Measurements from ENCODE around the gene RILPL2. TPM values are rescaled to one million over a fixed set of nuclear protein-coding genes. Genes with fewer than 3 reads are reported as not detected.
A peak's percentile ranks its signal among the peaks of the same experiment; 100 is the strongest.

Gene RILPL2
- total and polyA plus RNA-seq, 9 of the 15 experiments (the other 6 are each of a cell fraction or from before 2014, with no cell fraction given): 0.61 to 5.8 (median 4.3) TPM

DNA sequence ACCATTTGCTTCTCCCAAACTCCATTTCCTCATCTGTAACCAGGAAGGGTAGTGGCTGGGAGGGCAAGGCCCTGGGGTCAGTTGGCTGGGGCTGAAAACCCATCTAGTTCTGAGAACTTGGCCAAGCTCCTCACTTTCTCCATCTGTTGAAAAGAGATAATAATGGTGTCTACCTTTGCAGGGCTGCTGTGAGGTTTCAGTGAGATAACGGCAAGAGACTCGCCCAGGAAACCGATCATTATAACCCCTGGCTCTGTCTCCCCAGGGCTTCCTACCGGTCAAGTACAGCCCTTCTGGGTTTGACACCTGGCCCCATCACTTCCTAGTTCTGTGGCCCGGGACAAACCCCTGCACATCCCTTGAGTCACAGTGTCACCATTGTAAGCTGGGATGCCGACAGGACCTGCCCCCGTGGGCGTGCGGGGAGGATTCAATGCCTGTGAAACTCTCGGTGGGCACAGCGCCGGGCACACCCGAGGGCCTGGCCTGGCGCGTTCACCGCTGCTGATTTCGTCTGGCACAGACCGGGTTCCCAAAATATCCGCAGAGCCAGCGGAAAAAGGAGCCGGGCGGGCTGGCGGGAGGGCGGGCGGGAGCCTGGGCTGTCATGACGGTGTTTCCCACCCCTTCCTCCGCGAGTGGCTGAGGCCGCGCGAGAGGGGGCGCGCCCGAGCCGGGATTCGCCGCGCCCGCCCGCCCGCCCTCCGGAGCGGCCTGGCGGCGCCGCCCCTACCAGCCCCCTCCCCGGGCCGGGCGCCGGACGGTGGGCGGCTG lies 48.1 kb downstream of the RILPL2 start (continued):
- TF ChIP-seq SNIP1 (IDR thresholded peaks at IDR 0.05; ENCODE audit: low read depth) (0 out of 2 replicates have a peak, but pooled peaks have one; percentile 4), PHF21A (IDR thresholded peaks at IDR 0.05; ENCODE audit: borderline replicate concordance, low read depth) (peak; percentile 67; the same call in 1 of the 2 replicates), TCF3 (CRISPR knock-in tag; IDR thresholded peaks at IDR 0.05) (peak; percentile 97), CTBP1 (IDR thresholded peaks at IDR 0.05; ENCODE audit: borderline replicate concordance) (peak; percentile 93), GATA2 (CRISPR knock-in tag; IDR thresholded peaks at IDR 0.05) (peak; percentile 90), ZNF695 (CRISPR knock-in tag; IDR thresholded peaks at IDR 0.05) (no peak), TARDBP (IDR thresholded peaks at IDR 0.05) (peak; percentile 28; the same call in 1 of the 2 replicates), PTRF (tag; IDR thresholded peaks at IDR 0.05) (no peak), ZNF830 (CRISPR knock-in tag; IDR thresholded peaks at IDR 0.05) (no peak), SOX6 (IDR thresholded peaks at IDR 0.05) (peak; percentile 91), ARNT (IDR thresholded peaks at IDR 0.05) (peak in 1 of 2 experiments; percentile 81; a peak in 1 of 4 replicates), ZNF274 (IDR thresholded peaks at IDR 0.05; ENCODE audit: borderline replicate concordance, low read depth, low read length) (no peak), MYC (IDR thresholded peaks at IDR 0.05; ENCODE audit: low read depth, low read length) (peak; percentile 28), MYC (CRISPR knock-in tag; IDR thresholded peaks at IDR 0.05; ENCODE audit: borderline replicate concordance, low read depth) (no peak), TOE1 (IDR thresholded peaks at IDR 0.05; ENCODE audit: borderline replicate concordance) (no peak), TOE1 (CRISPR knock-in tag; IDR thresholded peaks at IDR 0.05; ENCODE audit: borderline replicate concordance, low read depth) (no peak), MTA1 (IDR thresholded peaks at IDR 0.05; ENCODE audit: borderline replicate concordance) (peak; percentile 34; the same call in 1 of the 2 replicates), MTA3 (IDR thresholded peaks at IDR 0.05; ENCODE audit: borderline replicate concordance) (0 out of 2 replicates have a peak, but pooled peaks have one; percentile 33), ETV6 (IDR thresholded peaks at IDR 0.05; ENCODE audit: borderline replicate concordance in 1 of 2, low read depth in 2 of 2, low read length in 1 of 2) (peak in 1 of 2 experiments; percentile 50; a peak in 1 of 4 replicates), ETV6 (CRISPR knock-in tag; IDR thresholded peaks at IDR 0.05; ENCODE audit: borderline replicate concordance) (no peak), ZNF41 (CRISPR knock-in tag; conservative IDR thresholded peaks at IDR 0.05) (no peak), CHD2 (IDR thresholded peaks at IDR 0.05; ENCODE audit: low read depth, low read length) (peak; percentile 70; the same call in 1 of the 2 replicates)
- TF ChIP-seq, protein P1, sequence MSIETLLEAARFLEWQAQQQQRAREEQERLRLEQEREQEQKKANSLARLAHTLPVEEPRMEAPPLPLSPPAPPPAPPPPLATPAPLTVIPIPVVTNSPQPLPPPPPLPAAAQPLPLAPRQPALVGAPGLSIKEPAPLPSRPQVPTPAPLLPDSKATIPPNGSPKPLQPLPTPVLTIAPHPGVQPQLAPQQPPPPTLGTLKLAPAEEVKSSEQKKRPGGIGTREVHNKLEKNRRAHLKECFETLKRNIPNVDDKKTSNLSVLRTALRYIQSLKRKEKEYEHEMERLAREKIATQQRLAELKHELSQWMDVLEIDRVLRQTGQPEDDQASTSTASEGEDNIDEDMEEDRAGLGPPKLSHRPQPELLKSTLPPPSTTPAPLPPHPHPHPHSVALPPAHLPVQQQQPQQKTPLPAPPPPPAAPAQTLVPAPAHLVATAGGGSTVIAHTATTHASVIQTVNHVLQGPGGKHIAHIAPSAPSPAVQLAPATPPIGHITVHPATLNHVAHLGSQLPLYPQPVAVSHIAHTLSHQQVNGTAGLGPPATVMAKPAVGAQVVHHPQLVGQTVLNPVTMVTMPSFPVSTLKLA (conservative IDR thresholded peaks at IDR 0.05): peak; percentile 28 to 65; a peak in 2 of 4 replicates
- TF ChIP-seq, protein P2, sequence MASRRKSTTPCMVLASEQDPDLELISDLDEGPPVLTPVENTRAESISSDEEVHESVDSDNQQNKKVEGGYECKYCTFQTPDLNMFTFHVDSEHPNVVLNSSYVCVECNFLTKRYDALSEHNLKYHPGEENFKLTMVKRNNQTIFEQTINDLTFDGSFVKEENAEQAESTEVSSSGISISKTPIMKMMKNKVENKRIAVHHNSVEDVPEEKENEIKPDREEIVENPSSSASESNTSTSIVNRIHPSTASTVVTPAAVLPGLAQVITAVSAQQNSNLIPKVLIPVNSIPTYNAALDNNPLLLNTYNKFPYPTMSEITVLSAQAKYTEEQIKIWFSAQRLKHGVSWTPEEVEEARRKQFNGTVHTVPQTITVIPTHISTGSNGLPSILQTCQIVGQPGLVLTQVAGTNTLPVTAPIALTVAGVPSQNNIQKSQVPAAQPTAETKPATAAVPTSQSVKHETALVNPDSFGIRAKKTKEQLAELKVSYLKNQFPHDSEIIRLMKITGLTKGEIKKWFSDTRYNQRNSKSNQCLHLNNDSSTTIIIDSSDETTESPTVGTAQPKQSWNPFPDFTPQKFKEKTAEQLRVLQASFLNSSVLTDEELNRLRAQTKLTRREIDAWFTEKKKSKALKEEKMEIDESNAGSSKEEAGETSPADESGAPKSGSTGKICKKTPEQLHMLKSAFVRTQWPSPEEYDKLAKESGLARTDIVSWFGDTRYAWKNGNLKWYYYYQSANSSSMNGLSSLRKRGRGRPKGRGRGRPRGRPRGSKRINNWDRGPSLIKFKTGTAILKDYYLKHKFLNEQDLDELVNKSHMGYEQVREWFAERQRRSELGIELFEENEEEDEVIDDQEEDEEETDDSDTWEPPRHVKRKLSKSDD (conservative IDR thresholded peaks at IDR 0.05; ENCODE audit: low read length): no peak
- TF ChIP-seq, protein P3, sequence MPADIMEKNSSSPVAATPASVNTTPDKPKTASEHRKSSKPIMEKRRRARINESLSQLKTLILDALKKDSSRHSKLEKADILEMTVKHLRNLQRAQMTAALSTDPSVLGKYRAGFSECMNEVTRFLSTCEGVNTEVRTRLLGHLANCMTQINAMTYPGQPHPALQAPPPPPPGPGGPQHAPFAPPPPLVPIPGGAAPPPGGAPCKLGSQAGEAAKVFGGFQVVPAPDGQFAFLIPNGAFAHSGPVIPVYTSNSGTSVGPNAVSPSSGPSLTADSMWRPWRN (IDR thresholded peaks at IDR 0.05; ENCODE audit: low read depth): peak; percentile 63; the same call in 1 of the 2 replicates

Measured in K562 (cell line).